Measurements from ENCODE around the gene PRSS33. TPM values are rescaled to one million over a fixed set of nuclear protein-coding genes. Genes with fewer than 3 reads are reported as not detected.

Gene PRSS33
- not detected for total RNA-seq
- long read RNA-seq, donor 1, result 0 reads
- long read RNA-seq, donor 2, result 0 reads

GRCh38 chr16:2787406-2787805 is at the start of gene PRSS33:
Gene PRSS33, minus strand, starts transcription at chr16:2787560. Its CDS starts 1,013 bp downstream, at chr16:2786547.
- intact Hi-C loops (cut with DNase I), result no loop called here
- DNase-seq (ENCODE audit: low spot score), result peak; percentile 32

GRCh38 chr16:2836646-2837508 is 49.5 kb upstream of the PRSS33 start:
- intact Hi-C loops (cut with DNase I), result no loop called here
- DNase-seq (ENCODE audit: low spot score), result peak; percentile 58

- peak; percentile 53 for DNase-seq (ENCODE audit: low spot score)
- intact Hi-C loops (cut with DNase I), result no loop called here
These were observed 48.5 kb upstream of the PRSS33 start for GRCh38 chr16:2835638-2836493.

- intact Hi-C loops (cut with DNase I), result no loop called here
These were observed 47.6 kb upstream of the PRSS33 start for GRCh38 chr16:2834968-2835367.

GRCh38 chr16:2833776-2834175 is 46.4 kb upstream of the PRSS33 start:
- intact Hi-C loops (cut with DNase I), result no loop called here
- no peak for DNase-seq (ENCODE audit: low spot score)

More at GRCh38 chr16:2834968-2835367, 47.6 kb upstream of the PRSS33 start:
- DNase-seq (ENCODE audit: low spot score), result no peak

- peak; percentile 76 for DNase-seq (ENCODE audit: low spot score)
- intact Hi-C loops (cut with DNase I), result no loop called here
These were observed 43.8 kb upstream of the PRSS33 start for GRCh38 chr16:2831203-2831602.

- intact Hi-C loops (cut with DNase I), result no loop called here
These were observed 43.0 kb upstream of the PRSS33 start for GRCh38 chr16:2830355-2830695.

GRCh38 chr16:2829501-2830354 is 42.4 kb upstream of the PRSS33 start, which contains the start of gene ZG16B:
Gene ZG16B, plus strand, starts transcription at chr16:2830303. Its CDS starts 139 bp downstream, at chr16:2830442.
- intact Hi-C loops (cut with DNase I), result loop anchor here in 1 of 2 donors (10.0 kb wide), 1 partner anchor 95 kb away; no protein-coding TSS in a partner anchor
- peak; percentile 65 for DNase-seq (ENCODE audit: low spot score)

More at GRCh38 chr16:2830355-2830695, 43.0 kb upstream of the PRSS33 start:
- peak; percentile 66 for DNase-seq (ENCODE audit: low spot score)

- DNase-seq (ENCODE audit: low spot score), result peak; percentile 45
- intact Hi-C loops (cut with DNase I), result loop anchor here in 1 of 2 donors (10.0 kb wide), 1 partner anchor 94 kb away; no protein-coding TSS in a partner anchor
These were observed 41.6 kb upstream of the PRSS33 start for GRCh38 chr16:2828876-2829430.

- peak; percentile 68 for DNase-seq (ENCODE audit: low spot score)
- intact Hi-C loops (cut with DNase I), result loop anchor here in 1 of 2 donors (10.0 kb wide), 1 partner anchor 94 kb away; no protein-coding TSS in a partner anchor
These were observed 41.1 kb upstream of the PRSS33 start for GRCh38 chr16:2828521-2828840.

- peak; percentile 42 for DNase-seq (ENCODE audit: low spot score)
- intact Hi-C loops (cut with DNase I), result loop anchor here in 1 of 2 donors (10.0 kb wide), 1 partner anchor 93 kb away; no protein-coding TSS in a partner anchor
These were observed 40.6 kb upstream of the PRSS33 start for GRCh38 chr16:2827831-2828520.

GRCh38 chr16:2827374-2827791 is 40.0 kb upstream of the PRSS33 start:
- DNase-seq (ENCODE audit: low spot score), result peak; percentile 61
- intact Hi-C loops (cut with DNase I), result loop anchor here in 1 of 2 donors (10.0 kb wide), 1 partner anchor 93 kb away; no protein-coding TSS in a partner anchor

GRCh38 chr16:2826591-2827373 is 39.4 kb upstream of the PRSS33 start:
- DNase-seq (ENCODE audit: low spot score), result peak; percentile 68
- intact Hi-C loops (cut with DNase I), result loop anchor here in 1 of 2 donors (10.0 kb wide), 1 partner anchor 92 kb away; no protein-coding TSS in a partner anchor

GRCh38 chr16:2825906-2826305 is 38.5 kb upstream of the PRSS33 start:
- intact Hi-C loops (cut with DNase I), result loop anchor here in 1 of 2 donors (10.0 kb wide), 1 partner anchor 91 kb away; no protein-coding TSS in a partner anchor
- peak; percentile 55 for DNase-seq (ENCODE audit: low spot score)

- peak; percentile 55 for DNase-seq (ENCODE audit: low spot score)
- intact Hi-C loops (cut with DNase I), result loop anchor here in 1 of 2 donors (10.0 kb wide), 1 partner anchor 90 kb away; no protein-coding TSS in a partner anchor
These were observed 37.8 kb upstream of the PRSS33 start for GRCh38 chr16:2825049-2825742.

GRCh38 chr16:2824626-2825025 is 37.3 kb upstream of the PRSS33 start:
- intact Hi-C loops (cut with DNase I), result loop anchor here in 1 of 2 donors (10.0 kb wide), 1 partner anchor 90 kb away; no protein-coding TSS in a partner anchor
- DNase-seq (ENCODE audit: low spot score), result peak; percentile 73

Measured in posterior vena cava (tissue), 2 donors.